Activated CD4-positive, alpha-beta memory T cell treated with anti-CD3 and anti-CD28 coated beads for 36 hours (primary cell): Measurements from ENCODE around the gene PRM1. TPM values are rescaled to one million over a fixed set of nuclear protein-coding genes. Genes with fewer than 3 reads are reported as not detected.

Source experiments
- CTCF ChIA-PET: fragments of 350-600 bp; sonication (Branson Sonifier 250); formaldehyde crosslinking; loops from one replicate; lab custom pipeline; 2021; ENCODE audit warnings: antibody characterized with exemption, inconsistent platforms; lab: Charles Lee
- POLR2A ChIA-PET: fragments of 350-600 bp; sonication (Branson Sonifier 250); formaldehyde crosslinking; loops from one replicate; lab custom pipeline; 2021; ENCODE audit warnings: antibody characterized with exemption; lab: Charles Lee
- DNase-seq: peaks from one replicate; pipeline ENCODE4 v3.0.0-alpha.2; 2020
- H3K27ac Mint-ChIP-seq: one replicate; pipeline ENCODE4 v1.8.0; 2021; ENCODE audit warnings: mixed read lengths
- H3K27me3 Mint-ChIP-seq: one replicate; pipeline ENCODE4 v1.8.0; 2021; ENCODE audit warnings: mixed read lengths
- H3K36me3 Mint-ChIP-seq: one replicate; pipeline ENCODE4 v1.8.0; 2021; ENCODE audit warnings: mixed read lengths
- H3K4me1 Mint-ChIP-seq: one replicate; pipeline ENCODE4 v1.8.0; 2021; ENCODE audit warnings: low read depth, mixed read lengths
- H3K4me3 Mint-ChIP-seq: one replicate; pipeline ENCODE4 v1.8.0; 2021; ENCODE audit warnings: mild to moderate bottlenecking, mixed read lengths
- H3K9me3 Mint-ChIP-seq: one replicate; pipeline ENCODE4 v1.8.0; 2021; ENCODE audit warnings: mixed read lengths
- intact Hi-C: fragments of 100-400 bp; cut with micrococcal nuclease; formaldehyde crosslinking; loops from one replicate; pipeline ENCODE4 v1.15.1; 2023
- total RNA-seq, 2 experiments: library from RNA; stranded (reverse); gene quantifications; one replicate each; pipeline ENCODE4 v1.2.3, GENCODE V29; 2021

The PRM1 gene, protein sequence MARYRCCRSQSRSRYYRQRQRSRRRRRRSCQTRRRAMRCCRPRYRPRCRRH
- not detected for total RNA-seq

DNA sequence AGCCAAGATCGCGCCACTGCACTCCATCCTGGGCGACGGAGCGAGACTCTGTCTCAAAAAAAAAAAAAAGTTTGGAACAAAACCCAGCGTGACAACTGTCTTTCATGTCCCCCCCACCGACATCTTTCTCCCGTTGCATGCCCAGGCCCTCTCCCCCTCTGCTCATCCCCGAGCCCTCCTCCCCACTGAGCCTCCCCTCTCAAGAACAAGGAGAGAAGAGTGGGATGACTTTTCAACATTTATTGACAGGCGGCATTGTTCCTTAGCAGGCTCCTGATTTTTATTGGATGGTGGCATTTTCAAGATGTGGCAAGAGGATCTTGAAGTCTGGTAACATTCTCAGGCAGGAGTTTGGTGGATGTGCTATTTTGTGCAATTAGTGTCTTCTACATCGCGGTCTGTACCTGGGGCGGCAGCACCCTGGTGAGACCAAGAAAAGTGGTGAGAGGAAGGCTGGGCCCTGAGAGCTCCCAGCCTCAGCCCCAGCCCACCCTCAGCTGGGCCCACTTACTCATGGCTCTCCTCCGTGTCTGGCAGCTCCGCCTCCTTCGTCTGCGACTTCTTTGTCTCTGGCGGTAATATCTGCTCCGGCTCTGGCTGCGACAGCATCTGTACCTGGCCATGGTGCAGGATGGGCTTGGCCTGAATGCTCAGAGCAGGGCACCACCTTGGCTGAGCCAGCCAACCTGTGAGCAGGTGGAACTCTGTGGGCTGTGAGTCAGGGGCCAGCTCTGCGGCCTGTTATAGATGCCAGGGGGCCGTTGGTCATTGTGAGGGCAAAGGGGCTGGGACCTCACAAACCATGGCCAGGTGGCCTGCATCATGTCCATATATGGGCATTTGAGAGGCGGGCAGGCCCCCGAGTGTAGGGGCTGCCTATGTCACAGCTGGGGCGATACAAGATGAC is at the start of gene PRM1:
PRM1 (minus strand) TSS at position 715 of the 907 bp plus-strand sequence; CDS start at position 623, 92 bp downstream.
- DNase-seq, result no peak
- no peaks in the 10 kb centered on the region for H3K9me3 Mint-ChIP-seq
- H3K36me3 Mint-ChIP-seq, result no peaks in the 10 kb centered on the region
- ChIA-PET CTCF (interaction anchor here (1.2 kb wide), 1 partner anchor 91 kb away, joined by 8 read pairs; no protein-coding TSS in a partner anchor), POLR2A (no interaction called here)
- intact Hi-C loops, result no loop called here
- H3K4me1 Mint-ChIP-seq, result peaks cover 6% of the 10 kb centered on the region
- no peak within 1 kb of the TSS for H3K4me3 Mint-ChIP-seq
- H3K27ac Mint-ChIP-seq, result no peak within 1 kb of the TSS
- peaks cover 5% of the 10 kb centered on the region for H3K27me3 Mint-ChIP-seq

DNA sequence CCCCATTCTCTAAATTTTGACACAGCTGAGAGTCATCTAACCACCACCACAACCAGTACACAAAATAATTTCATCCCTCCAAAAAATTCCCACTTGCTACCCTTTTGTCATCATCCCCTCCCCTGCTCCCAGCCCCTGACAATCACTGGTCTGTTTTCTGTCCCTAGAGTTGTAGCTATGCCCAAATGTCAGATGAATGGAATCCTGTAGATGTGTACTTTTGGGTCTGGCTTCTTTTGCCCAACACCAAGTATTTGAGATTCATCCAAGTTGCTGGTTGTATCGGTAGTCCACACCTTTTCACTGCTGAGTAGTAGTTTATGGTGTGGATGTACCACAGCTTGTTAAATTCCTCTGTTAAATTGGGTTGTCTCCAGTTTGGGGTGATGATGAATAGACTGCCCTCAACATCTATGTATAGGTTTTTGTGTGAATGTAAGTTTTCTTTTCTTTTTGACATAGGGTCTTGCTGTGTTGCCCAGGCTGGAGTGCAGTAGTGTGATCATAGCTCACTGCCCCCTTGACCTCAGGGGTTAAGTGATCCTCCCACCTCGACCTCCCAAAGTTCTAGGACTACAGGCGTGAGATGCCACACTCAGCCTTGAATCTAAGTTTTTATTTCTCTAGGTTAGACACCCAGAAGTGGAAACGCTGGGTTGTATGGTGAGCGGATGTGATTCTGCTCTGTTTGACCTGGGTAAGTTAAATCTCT is 49.6 kb upstream of the PRM1 start:
- Mint-ChIP-seq H3K4me3 (no peak overlapping the region), H3K9me3 (no peaks in the 10 kb centered on the region), H3K4me1 (peaks cover 42% of the 10 kb centered on the region), H3K36me3 (no peaks in the 10 kb centered on the region), H3K27ac (no peak overlapping the region), H3K27me3 (no peaks in the 10 kb centered on the region)
- ChIA-PET CTCF (interaction anchor here (1.1 to 1.9 kb wide), 2 partner anchors 24 to 41 kb away, joined by 4 to 6 read pairs; no protein-coding TSS in a partner anchor), POLR2A (no interaction called here)
- no peak for DNase-seq
- intact Hi-C loops, result no loop called here

DNA sequence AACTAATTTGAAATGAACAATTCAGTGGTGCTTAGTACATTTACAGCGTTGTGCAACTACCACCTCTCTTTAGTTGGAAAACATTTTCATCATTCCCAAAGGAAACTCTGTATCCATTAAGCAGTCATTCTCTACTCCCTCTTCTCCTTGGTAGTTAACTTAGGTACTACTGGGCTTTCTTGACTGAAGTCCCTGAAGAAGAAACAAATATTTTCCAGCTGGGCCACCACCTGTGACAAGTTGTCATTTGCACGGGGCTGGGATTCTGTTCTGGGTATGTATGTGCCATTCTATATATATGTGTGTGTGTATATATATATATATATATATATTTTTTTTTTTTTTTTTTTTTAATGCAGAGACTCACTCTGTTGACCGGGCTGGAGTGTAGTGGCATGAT is 48.8 kb upstream of the PRM1 start:
- Mint-ChIP-seq H3K36me3 (no peaks in the 10 kb centered on the region), H3K4me1 (peaks cover 50% of the 10 kb centered on the region), H3K27ac (no peak overlapping the region), H3K9me3 (no peaks in the 10 kb centered on the region), H3K4me3 (no peak overlapping the region), H3K27me3 (no peaks in the 10 kb centered on the region)
- no peak for DNase-seq
- ChIA-PET CTCF (interaction anchor here (1.1 to 1.9 kb wide), 2 partner anchors 25 to 42 kb away, joined by 4 to 6 read pairs; no protein-coding TSS in a partner anchor), POLR2A (no interaction called here)
- intact Hi-C loops, result loop anchor here (2.0 kb wide), 1 partner anchor 25 kb away; no protein-coding TSS in a partner anchor

DNA sequence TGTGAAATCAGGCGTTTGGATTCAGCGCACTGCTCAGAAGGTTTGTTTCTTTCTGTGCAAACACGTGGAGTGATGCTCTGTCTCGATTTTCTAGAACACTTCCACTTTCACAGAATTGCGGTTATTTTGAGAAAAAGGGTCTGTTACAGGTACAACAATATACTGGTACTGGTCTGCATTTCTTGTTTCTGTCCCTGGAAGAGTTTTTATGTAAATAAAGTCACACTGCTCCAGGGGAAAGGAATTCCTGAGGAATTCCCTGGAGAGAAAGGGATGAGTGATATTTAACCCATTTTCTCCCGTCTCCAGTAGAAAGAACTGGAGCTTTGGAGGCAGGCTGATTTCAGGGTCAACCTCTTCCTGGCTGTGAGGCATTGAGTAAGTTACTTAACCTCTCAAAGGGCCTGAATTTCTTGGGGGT is 48.0 kb upstream of the PRM1 start:
- peaks cover 52% of the 10 kb centered on the region for H3K4me1 Mint-ChIP-seq
- intact Hi-C loops, result loop anchor here (2.0 kb wide), 1 partner anchor 26 kb away; no protein-coding TSS in a partner anchor

DNA sequence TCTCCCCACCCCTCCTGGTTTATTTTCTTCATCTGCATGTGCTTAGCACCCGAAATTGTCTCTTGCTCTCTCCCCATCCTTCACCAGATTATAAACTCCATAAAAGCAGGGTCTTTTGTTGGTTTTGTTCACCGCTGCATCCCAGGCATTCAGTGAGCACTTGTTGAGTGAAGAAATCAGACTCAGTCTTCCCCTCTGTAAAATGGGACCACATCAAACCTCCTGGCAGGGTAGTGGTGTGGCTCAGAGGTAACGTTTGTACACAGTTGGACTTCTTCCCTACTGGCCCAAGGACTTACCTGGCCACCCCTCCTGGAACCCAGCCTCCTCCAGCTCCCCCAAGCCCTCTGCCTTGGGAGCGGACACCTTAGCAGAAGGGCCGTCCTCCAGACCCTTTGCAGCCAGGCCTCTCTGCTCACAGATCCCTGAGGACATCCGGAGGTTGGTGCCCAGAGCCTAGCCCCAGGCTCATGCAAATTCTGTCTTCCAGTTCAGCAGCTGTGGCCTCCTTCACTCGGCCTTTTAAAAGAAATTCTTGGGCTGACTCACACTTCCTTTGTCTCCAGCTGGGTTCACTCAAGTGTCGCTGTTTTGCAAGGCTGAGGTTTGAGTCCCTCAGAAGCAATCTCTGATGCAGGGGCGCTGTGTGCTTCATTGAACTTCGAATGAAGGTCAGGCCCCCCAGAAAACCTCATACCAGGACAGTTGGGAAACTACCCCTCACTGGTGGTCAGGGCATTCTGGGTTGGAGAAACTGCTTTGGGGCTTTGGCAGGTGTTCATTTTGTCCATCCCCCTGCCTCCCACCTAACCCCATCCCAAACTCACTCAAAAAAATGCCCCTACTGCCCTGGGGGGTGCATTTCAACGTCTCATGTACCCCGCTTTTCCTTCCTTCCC is 47.3 kb upstream of the PRM1 start:
- POLR2A ChIA-PET, result no interaction called here
- peak; percentile 74 for DNase-seq
- Mint-ChIP-seq H3K36me3 (no peaks in the 10 kb centered on the region), H3K4me1 (peaks cover 52% of the 10 kb centered on the region), H3K27ac (peak overlapping the region; percentile 53), H3K4me3 (peak overlapping the region; percentile 36), H3K27me3 (no peaks in the 10 kb centered on the region), H3K9me3 (no peaks in the 10 kb centered on the region)
- CTCF ChIA-PET, result interaction anchor here (0.8 to 1.6 kb wide), 2 partner anchors 26 to 72 kb away, joined by 3 to 8 read pairs; partner anchors contain the start of gene SOCS1
- intact Hi-C loops, result loop anchor here (1.0 to 2.0 kb wide), 2 partner anchors 17 to 26 kb away; no protein-coding TSS in a partner anchor

More for the DNA sequence above, 48.0 kb upstream of the PRM1 start:
- ChIA-PET POLR2A (no interaction called here), CTCF (interaction anchor here (1.6 to 1.9 kb wide), 2 partner anchors 43 to 73 kb away, joined by 6 to 8 read pairs; partner anchors contain the start of gene SOCS1)
- peak overlapping the region; percentile 36 for H3K4me3 Mint-ChIP-seq
- H3K27me3 Mint-ChIP-seq, result no peaks in the 10 kb centered on the region
- no peak for DNase-seq
- H3K9me3 Mint-ChIP-seq, result no peaks in the 10 kb centered on the region
- peak overlapping the region; percentile 52 for H3K27ac Mint-ChIP-seq
- H3K36me3 Mint-ChIP-seq, result no peaks in the 10 kb centered on the region

DNA sequence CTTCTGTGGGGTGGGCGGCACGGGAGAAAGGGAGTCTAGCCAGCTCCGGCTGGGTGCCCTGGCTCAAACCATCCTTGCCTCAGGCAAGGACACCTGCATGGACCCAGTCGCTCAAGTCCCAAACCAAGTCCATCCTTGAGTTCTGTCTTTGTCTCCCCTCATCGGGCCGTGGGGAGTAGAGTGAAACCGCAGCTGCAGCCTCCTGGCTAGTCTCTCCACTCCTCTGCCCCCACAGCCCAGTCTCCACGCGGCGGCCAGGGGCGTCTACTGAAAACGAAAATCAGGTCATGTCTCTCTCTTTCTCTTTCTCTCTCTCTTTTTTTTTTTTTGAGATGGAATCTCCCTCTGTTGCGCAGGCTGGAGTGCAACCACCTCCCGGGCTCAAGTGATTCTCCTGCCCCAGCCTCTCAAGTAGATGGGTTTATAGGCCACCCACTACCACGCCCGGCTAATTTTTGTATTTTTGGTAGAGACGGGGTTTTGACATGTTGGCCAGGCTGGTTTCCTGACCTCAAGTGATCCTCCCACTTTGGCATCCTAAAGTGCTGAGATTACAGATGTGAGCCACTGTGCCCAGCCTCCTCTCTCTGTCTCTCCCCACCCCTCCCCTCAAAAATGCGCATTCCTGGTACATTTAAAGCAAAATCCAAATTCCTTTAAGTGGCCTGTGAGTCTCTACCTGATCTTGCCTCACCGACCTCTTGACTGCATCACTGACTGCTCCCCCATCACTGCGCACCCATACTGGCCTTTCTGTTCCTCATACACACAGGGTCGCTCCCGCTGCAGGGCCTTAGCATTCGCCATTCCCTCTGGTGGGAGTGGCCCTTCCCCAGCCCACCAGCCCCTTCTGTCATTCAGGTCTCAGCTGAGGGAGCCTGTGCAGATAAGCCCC is 46.4 kb upstream of the PRM1 start:
- peak; percentile 51 for DNase-seq
- no peaks in the 10 kb centered on the region for H3K9me3 Mint-ChIP-seq
- H3K27me3 Mint-ChIP-seq, result no peaks in the 10 kb centered on the region
- peaks cover 50% of the 10 kb centered on the region for H3K4me1 Mint-ChIP-seq
- ChIA-PET POLR2A (interaction anchor here (1.2 to 1.8 kb wide), 2 partner anchors 16 to 73 kb away, joined by 3 to 7 read pairs; no protein-coding TSS in a partner anchor), CTCF (interaction anchor here (0.8 to 1.6 kb wide), 2 partner anchors 27 to 71 kb away, joined by 3 to 8 read pairs; partner anchors contain the start of gene SOCS1)
- H3K27ac Mint-ChIP-seq, result peak overlapping the region; percentile 62
- intact Hi-C loops, result loop anchor here (1.0 to 2.0 kb wide), 2 partner anchors 16 to 27 kb away; no protein-coding TSS in a partner anchor
- no peaks in the 10 kb centered on the region for H3K36me3 Mint-ChIP-seq
- peak overlapping the region; percentile 20 for H3K4me3 Mint-ChIP-seq

DNA sequence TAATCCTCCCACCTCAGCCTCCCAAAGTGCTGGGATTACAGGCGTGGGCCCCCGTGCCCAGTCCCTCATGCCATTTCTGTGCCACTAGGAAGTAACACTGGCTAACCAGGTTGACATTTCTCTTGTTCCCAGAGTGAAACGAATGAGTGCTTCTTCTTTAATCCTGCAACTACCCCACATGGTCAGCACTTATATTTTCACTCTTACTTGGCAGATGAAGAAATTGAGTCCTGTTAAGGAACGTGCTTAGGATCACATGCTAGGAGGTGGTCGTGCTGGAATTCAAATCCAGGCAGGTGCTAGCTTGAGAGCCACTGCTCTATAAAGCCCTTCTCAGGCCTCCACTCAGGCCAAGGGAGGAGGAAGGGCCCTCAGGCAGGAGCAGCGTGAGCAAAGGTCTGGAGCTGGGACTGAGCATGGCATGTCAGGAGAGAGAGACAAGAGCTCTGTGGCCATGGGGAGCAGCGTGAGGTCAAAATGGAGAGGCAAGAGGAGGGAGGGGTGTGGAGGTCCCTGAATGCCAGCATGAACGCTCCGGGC is 45.7 kb upstream of the PRM1 start:
- H3K27ac Mint-ChIP-seq, result peak overlapping the region; percentile 4
- H3K4me1 Mint-ChIP-seq, result peaks cover 50% of the 10 kb centered on the region
- H3K9me3 Mint-ChIP-seq, result no peaks in the 10 kb centered on the region
- ChIA-PET CTCF (interaction anchor here (0.6 kb wide), 1 partner anchor 373 kb away, joined by 3 read pairs; no protein-coding TSS in a partner anchor), POLR2A (interaction anchor here (1.2 to 1.8 kb wide), 2 partner anchors 16 to 72 kb away, joined by 3 to 7 read pairs; no protein-coding TSS in a partner anchor)
- intact Hi-C loops, result no loop called here
- no peaks in the 10 kb centered on the region for H3K27me3 Mint-ChIP-seq
- no peak for DNase-seq
- no peaks in the 10 kb centered on the region for H3K36me3 Mint-ChIP-seq
- H3K4me3 Mint-ChIP-seq, result no peak overlapping the region

DNA sequence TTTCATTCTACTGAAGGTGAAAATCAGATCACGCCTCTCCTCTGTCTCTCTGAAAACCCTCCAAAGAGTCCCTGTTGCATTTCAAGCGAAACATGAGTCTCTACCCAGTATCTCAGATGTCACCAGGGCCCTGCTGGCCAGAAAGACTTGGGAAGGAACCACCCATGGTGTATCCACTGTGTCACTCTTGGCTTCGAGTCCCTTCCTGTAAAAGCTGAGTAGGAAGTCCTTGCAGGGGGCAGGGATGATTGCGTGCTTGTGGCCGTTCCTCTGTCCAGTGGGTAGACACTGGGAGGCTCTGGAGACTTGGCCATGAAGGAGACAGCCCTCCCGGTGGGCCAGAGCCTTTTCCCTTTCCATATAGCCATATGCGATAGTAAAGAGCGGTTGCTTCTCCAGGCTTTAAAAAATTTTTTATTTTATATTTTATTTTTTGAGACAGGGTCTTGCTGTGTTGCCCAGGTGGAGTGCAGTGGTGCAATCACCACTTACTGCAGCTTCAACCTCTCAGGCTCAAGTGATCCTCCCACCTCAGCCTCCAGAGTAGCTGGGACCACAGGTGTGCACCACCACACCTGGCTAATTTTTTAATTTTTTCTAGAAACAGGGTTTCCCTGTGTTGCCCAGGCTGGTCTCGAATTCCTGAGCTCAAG is 45.1 kb upstream of the PRM1 start:
- POLR2A ChIA-PET, result interaction anchor here (1.2 to 1.8 kb wide), 2 partner anchors 15 to 71 kb away, joined by 3 to 7 read pairs; no protein-coding TSS in a partner anchor

DNA sequence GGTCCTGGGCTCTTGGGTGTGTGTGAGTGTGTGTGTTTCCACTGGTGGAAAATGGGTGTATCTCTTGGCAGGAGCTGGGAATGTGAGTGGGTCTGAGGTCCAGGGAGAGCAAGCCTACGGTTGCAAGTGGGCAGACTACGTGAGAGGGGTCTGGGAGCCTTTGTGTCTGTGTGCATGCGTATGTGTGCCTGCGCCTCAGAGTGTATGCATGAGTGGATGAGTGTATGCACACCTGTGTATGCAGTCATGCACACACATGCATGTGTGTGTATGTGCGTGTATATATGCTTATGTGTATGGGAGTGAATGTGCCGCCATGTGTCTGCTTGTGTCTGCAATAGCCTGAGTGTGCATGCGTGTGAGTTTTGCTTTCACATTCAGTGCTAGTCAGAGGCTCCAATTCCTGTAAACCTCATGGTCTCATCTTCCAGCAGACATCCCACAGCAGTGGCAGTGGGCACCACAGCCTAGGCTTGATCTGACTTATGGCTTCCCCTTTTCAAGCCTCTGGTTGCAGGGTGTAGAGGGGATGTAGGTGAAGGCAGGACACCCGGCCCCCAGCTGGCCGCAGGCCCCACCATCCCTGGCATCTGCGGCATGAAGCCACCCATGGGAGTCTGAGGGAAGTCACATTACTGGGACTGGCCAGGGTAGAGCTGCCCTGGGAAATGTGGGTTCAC is 44.4 kb upstream of the PRM1 start:
- CTCF ChIA-PET, result interaction anchor here (0.7 kb wide), 1 partner anchor 28 kb away, joined by 3 read pairs; no protein-coding TSS in a partner anchor
- Mint-ChIP-seq H3K4me3 (no peak overlapping the region), H3K27ac (peak overlapping the region; percentile 64)

More for the DNA sequence above, 45.1 kb upstream of the PRM1 start:
- Mint-ChIP-seq H3K27me3 (no peaks in the 10 kb centered on the region), H3K36me3 (no peaks in the 10 kb centered on the region), H3K4me3 (no peak overlapping the region), H3K4me1 (peaks cover 50% of the 10 kb centered on the region), H3K9me3 (no peaks in the 10 kb centered on the region), H3K27ac (peak overlapping the region; percentile 43)
- CTCF ChIA-PET, result interaction anchor here (0.6 to 0.7 kb wide), 2 partner anchors 28 to 373 kb away, joined by 3 read pairs; no protein-coding TSS in a partner anchor
- intact Hi-C loops, result no loop called here
- DNase-seq, result no peak

More for the DNA sequence above, 44.4 kb upstream of the PRM1 start:
- H3K36me3 Mint-ChIP-seq, result no peaks in the 10 kb centered on the region
- peaks cover 49% of the 10 kb centered on the region for H3K4me1 Mint-ChIP-seq
- H3K9me3 Mint-ChIP-seq, result no peaks in the 10 kb centered on the region
- POLR2A ChIA-PET, result interaction anchor here (1.8 kb wide), 1 partner anchor 14 kb away, joined by 7 read pairs; no protein-coding TSS in a partner anchor
- intact Hi-C loops, result no loop called here
- DNase-seq, result peak; percentile 60
- no peaks in the 10 kb centered on the region for H3K27me3 Mint-ChIP-seq
